GM12874 (cell line): Measurements from ENCODE around the gene NAALADL2.

ENCODE experiments used
- TF ChIP-seq, protein P1 (sequence below): IDR thresholded peaks from 2 replicates; pipeline ENCODE4 v1.5.1; 2011; ENCODE audit warnings: low read depth, mild to moderate bottlenecking, control low read depth, low read length, moderate library complexity; ENCODE audit not compliant: insufficient read depth

Gene NAALADL2

DNA sequence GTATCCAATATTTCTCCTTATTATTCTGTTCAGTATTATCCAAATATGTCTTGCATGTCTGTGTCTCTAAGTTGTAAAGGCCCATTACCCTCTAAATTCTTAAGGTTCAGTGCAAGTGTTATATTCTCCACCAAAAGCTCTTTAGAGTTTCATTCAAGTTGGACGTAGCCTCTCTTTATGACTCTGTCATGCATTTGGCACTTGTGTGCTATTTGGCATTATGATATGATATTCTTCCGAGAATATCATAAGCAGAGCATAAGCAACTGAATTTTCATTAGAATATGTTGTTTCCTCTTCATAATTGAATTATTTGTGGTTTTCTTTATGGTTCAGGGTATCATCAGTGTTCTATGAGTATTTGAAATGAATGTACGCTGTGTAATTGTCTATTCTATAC is 594.2 kb downstream of the NAALADL2 start:
- TF ChIP-seq, protein P1, sequence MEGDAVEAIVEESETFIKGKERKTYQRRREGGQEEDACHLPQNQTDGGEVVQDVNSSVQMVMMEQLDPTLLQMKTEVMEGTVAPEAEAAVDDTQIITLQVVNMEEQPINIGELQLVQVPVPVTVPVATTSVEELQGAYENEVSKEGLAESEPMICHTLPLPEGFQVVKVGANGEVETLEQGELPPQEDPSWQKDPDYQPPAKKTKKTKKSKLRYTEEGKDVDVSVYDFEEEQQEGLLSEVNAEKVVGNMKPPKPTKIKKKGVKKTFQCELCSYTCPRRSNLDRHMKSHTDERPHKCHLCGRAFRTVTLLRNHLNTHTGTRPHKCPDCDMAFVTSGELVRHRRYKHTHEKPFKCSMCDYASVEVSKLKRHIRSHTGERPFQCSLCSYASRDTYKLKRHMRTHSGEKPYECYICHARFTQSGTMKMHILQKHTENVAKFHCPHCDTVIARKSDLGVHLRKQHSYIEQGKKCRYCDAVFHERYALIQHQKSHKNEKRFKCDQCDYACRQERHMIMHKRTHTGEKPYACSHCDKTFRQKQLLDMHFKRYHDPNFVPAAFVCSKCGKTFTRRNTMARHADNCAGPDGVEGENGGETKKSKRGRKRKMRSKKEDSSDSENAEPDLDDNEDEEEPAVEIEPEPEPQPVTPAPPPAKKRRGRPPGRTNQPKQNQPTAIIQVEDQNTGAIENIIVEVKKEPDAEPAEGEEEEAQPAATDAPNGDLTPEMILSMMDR: no peak

DNA sequence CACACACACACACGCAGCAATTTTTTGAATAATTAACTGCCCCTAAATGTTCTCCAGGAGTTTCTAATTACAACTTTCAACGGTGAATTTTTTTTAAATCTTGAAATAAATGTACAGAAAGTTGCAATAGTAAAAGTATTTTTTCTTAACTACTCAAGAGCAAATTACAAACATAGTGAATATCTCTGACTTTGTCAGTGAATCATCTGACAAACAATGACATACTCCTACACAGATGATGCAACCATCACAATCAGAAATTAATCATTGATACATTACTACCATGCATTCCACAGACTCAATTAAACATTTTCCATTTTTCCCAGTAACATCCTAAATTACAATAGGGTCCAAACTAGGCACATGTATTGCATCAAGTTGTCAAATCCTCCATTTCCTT is 597.3 kb downstream of the NAALADL2 start:
- TF ChIP-seq, protein P1: no peak

DNA sequence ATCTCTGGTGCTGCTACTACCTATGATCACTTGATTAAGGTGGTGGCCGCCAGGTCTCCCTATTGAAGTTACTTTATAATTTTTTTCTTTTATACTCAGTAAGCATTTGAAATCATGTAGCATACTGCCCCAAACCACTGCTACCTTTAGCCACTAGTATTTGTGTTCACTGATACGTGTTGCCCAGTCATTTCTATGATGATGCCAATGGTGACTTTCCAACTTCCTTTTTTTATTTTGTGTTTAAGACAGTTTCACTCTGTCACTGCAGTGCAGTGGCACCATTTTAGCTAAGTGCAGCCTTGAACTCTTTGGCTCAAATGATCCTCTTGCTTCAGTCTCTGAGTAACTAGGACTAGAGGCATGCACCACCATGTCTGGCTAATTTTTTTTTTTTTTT is 598.2 kb downstream of the NAALADL2 start:
- TF ChIP-seq, protein P1: no peak

DNA sequence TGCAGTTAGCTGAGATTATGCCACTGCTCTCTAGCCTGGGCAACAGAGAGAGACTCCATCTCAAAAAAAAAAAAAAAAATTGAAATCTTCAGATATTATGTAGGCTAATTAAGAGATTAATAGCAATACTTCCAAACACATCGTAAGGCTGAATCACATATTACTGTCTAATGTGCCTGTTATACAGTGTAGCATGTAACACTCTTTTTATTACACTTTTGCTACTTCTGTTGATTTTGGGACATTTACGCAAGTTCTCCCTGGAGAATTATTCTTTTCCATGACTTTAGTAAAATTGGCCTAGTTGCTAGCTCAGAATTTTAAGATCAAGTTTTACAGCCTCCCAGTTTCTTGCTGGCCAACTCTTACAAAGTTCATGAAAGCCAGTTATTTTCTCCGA is 605.2 kb downstream of the NAALADL2 start:
- TF ChIP-seq, protein P1: no peak

DNA sequence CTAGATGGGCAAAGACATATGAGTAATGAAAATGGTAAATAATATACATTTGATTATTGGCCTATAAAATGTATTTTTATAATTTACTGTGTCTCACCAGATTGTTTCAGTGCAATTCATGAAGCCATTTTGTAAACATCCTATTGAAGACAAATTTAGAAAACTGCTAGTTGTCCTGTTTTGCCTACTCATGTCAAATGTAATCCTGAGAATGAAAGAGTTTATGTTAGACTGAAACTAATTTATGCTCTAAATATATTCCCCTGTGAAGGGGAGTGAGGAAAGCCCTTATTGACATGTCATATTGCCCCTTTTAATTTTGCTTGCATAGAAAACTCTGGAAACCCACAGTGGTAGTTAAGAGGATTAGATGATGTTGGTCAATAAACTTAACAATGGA is 610.0 kb downstream of the NAALADL2 start:
- TF ChIP-seq, protein P1: no peak

DNA sequence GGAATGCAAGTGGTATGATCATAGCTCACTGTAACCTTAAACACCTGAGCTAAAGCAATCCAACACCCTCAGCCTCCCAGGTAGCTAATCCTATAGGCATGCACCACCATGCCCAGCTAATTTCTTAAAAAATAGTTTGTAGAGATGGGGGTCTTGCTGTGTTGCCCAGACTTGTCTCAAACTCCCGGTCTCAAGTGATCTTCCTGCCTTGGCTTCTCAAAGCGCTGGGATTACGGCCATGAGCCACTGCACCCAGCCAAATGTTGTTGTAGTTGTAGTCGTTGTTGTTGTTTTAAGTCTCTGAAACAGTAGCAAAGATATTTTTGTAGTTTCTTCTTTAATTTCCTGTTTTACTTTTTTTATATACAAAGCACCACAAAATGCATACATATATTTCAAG is 616.6 kb downstream of the NAALADL2 start:
- TF ChIP-seq, protein P1: no peak

DNA sequence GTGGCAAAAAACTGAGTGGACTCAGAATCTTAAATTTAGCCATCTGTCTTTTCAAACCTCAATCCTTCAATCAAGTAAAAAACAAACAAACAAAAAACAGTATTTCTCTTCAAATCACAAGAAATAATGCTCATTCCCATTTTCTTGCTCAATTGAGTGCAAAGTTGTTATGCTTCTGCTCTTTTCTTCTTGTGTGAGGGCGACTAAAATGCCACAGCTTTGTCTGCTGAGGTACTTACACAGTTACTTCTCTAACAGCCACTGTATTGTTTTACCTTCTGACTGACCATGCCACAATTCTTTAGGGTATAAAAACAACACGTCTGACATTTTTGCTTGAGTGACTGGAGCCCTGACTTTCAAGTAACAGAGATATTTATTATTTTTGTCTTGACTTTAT is 617.4 kb downstream of the NAALADL2 start:
- TF ChIP-seq, protein P1: no peak
